Measurements from ENCODE around the gene TAS2R46.
A peak's percentile ranks its signal among the peaks of the same experiment; 100 is the strongest.
"Not testable (repeated sequence)": the region's sequence is repeated elsewhere in the genome, so short reads cannot be mapped to it uniquely, and the experiment has no call there.

Gene TAS2R46

DNA sequence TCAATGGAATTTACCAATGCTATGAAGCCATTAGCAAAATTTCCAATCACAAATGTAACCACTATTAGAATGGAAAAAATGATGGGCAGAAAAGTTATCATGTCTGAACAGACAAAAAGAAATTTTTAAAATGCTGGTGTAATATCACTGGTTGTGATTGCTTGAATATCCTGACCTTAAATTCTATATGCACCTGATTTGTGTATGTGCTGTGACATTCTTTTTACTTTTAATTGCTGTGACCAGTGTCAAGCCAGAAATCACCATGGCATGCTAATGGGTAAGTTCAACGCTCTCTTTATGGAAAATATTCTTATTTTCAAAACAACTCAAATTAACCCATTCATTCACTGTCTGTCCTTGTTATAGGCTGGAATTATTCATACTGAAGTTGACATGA is at the start of gene TAS2R46:
Gene TAS2R46 (minus strand): TSS at position 101 of the 400 bp plus-strand sequence. CDS start 0 bp downstream, at position 101.
- DNase-seq, result not testable (repeated sequence)

DNA sequence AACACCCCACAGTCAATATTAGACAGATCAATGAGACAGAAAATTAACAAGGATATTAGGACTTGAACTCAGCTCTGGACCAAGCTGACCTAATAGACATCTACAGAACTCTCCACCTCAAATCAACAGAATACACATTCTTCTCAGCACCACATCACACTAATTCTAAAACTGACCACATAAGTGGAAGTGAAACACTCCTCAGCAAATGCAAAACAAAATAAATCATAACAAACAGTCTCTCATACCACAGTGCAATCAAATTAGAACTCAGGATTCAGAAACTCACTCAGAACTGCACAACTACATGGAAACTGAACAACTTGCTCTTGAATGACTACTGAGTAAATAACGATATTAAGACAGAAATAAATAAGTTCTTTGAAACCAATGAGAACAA is 49.1 kb upstream of the TAS2R46 start:
- DNase-seq, result not testable (repeated sequence)

- no peak for DNase-seq
These were observed 46.8 kb upstream of the TAS2R46 start for GRCh38 chr12:11108862-11109261.

DNA sequence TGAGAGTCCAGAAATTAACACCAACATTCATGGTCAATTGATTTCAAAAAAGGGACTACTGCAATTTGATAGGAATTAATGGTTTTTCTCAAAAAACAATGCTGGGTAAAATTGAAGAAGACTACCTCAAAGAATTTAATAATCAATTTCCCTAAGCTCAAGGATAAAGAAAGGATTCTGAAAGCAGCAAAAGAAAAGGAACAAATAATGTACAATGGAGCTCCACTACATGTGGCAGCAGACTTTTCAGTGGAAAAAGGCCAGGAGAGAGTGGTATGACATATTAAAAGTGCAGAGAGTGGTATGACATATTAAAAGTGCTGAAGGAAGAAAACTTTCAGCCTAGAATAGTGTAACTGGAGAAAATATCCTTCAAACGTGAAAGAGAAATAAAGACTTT is 45.6 kb upstream of the TAS2R46 start:
- DNase-seq, result no peak

GRCh38 chr12:11106288-11106687 is 44.2 kb upstream of the TAS2R46 start:
- DNase-seq, result no peak

GRCh38 chr12:11105546-11105945 is 43.5 kb upstream of the TAS2R46 start:
- DNase-seq, result no peak

- DNase-seq, result not testable (repeated sequence)
These were observed 32.8 kb upstream of the TAS2R46 start for GRCh38 chr12:11094910-11095309.

- DNase-seq, result no peak
These were observed 30.0 kb upstream of the TAS2R46 start, which contains the start of gene TAS2R43 for GRCh38 chr12:11092128-11092527. Gene TAS2R43, minus strand, starts transcription at chr12:11092313. Its CDS starts 84 bp downstream, at chr12:11092229.

- DNase-seq, result no peak
These were observed 27.2 kb upstream of the TAS2R46 start for GRCh38 chr12:11089246-11089645.

DNA sequence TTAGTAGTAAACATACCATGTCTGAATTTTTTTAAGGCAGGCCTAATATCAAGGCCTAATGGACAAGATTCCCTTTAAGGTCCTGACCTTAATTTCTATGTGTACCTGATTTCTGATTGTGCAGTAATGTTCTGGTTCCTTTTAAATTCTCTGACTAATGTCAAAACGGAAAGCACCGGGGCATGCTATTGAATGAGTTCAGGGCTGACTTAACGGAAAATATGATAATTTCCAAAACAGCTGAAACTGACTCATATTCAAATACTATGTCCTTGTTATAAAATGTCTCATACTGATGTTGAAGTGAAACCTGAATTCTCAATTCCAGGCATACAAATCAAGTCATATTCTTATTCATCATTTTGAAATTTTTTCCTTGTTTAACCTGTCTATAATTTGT is 23.3 kb upstream of the TAS2R46 start:
- DNase-seq, result peak; percentile 37

GRCh38 chr12:11081987-11082386 is 19.9 kb upstream of the TAS2R46 start:
- no peak for DNase-seq

DNA sequence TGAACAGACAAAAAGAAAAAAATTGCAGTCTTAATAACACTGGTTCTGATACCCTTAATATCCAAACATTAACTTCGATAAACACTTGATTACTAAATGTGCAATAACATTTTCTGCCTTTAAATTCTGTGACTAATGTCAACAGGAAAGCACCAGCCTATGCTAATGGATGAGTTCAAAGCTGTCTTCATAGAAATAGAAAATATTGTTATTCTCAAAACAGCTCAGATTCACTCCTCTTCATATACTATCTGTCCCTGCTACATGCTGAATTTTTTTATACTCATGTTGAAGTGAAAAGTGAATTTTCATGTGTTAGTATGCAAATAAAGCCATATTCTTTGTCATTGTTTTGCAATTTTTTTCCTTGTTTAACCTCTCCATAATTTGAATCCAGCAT is 16.2 kb upstream of the TAS2R46 start:
- no peak for DNase-seq

DNA sequence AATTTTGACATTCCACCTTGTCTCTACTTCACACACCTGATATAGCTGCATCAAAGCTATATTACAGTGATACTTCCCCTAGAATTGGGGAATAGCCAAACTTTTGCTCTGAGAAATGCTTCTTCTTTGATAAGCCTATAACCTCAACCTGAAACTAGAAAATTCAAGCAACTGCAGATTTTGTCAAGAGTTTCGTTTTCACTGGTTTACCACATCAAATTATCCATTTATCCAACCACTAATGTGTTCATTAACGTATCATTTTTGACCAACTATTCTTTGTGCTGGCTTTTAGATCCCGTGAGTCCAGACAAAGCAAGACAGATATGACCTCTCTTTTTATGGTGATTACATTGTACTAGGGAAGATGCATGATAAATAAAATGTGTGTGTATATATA is 13.5 kb upstream of the TAS2R46 start:
- DNase-seq, result no peak

GRCh38 chr12:11071414-11071813 is 9.3 kb upstream of the TAS2R46 start:
- no peak for DNase-seq

- DNase-seq, result no peak
These were observed 8.9 kb upstream of the TAS2R46 start for GRCh38 chr12:11070999-11071398.

DNA sequence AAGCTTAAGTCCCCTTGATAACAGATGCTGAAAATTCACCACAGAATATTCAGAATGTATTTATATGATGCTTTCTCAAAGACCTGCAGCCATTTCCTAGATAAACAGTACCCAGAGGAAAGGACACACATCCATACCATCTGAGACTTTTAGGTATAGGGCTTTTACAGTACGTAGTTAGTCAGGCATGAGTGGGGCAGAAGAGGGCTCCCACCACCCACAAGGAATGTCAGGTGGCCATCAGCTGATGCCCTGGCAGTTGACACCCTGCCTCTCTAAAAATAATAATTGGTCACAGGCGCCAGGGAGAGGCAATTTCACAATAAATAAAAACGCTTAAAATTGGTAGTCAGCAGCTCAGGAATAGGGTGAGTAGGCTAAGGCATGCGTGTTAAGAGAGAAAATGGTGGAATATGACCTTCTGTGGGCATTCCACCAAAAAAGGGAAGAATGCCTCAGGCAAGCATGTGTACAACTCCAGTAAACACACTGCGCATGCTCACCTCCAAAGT is 7.8 kb upstream of the TAS2R46 start:
- DNase-seq, result no peak

DNA sequence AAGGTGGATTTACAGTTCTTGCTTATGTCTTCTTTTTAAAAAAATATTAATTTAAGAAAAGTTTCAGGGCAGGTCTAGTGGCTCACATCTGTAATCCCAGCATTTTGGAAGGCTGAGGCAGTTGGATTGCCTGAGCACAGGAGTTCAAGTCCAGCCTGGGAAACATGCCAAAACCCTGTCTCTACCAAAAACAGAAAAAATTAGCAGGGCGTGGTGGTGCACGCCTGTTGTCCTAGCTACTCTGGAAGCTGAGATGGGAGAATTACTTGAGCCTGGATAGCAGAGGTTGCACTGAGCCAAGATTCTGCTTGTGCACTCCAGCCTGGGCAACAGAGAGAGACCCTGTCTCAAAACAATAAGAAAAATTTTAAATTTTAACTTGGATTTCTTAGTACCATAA is 5.4 kb upstream of the TAS2R46 start:
- no peak for DNase-seq

DNA sequence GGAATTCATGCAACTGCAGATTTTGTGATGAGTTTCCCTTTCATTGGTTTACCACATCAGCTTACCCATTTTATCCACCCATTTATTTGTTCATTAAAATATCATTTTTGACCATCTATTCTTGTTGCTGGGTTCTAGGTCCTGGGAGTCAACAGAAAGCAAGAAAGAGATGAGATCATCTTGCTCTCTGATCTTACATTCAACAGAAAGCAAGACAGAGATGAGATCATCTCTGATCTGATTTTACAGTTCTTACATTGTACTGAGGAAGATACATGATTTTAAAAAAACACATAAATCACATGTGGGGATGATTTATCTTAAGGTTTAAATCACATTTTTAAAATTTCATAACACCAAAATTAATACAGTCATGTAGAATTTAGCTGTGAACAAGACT is 2.3 kb downstream of the TAS2R46 start:
- DNase-seq, result no peak

GRCh38 chr12:11059041-11059440 is 3.1 kb downstream of the TAS2R46 start:
- DNase-seq, result no peak

DNA sequence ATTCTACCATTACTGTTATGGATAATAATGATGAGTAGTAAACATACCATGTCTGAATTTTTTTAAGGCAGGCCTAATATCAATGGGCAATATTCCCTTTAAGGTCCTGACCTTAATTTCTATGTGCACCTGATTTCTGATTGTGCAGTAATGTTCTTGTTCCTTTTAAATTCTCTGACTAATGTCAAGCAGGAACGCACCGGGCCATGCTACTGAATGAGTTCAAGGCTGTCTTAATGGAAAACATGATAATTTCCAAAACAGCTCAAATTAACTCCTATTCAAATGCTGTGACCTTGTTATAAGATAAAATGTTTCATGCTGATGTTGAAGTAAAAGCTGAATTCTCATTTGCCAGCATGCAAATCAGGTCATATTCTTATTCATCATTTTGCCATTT is 6.8 kb downstream of the TAS2R46 start:
- DNase-seq, result no peak

- not testable (repeated sequence) for DNase-seq
These were observed 12.1 kb downstream of the TAS2R46 start for GRCh38 chr12:11049806-11050531.

DNA sequence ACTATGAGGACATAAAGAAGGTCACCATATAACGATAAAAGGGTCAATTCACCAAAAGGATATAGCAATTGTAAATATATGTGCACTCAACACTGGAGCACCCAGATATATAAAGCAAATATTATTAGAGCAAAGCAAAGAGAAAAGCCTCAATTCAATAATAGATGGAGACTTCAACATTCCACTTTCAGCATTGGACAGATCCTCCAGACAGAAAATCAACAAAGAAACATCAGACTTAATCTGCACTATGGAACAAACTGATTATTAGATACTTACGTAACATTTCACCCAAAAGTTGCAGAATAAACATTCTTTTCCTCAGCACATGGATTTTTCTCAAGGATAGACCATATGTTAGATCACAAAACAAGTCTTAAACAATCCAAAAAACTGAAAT is 20.7 kb downstream of the TAS2R46 start:
- not testable (repeated sequence) for DNase-seq

DNA sequence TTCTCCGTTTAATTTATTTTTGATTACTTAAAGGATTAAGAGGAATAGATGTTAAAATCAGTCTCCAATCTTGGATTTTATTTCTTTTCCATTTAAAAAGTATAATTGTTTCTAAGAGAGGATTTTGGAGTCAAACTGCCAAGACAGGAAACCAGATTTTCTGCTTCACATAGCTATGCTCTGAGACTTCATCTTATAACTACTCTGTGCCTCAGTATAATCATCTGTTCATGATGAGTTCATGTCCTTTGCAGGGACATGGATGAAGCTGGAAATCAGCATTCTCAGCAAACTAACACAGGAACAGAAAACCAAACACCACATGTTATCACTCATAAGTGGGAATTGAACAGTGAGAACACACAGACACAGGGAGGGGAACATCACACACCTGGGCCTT is 21.9 kb downstream of the TAS2R46 start:
- DNase-seq, result no peak

DNA sequence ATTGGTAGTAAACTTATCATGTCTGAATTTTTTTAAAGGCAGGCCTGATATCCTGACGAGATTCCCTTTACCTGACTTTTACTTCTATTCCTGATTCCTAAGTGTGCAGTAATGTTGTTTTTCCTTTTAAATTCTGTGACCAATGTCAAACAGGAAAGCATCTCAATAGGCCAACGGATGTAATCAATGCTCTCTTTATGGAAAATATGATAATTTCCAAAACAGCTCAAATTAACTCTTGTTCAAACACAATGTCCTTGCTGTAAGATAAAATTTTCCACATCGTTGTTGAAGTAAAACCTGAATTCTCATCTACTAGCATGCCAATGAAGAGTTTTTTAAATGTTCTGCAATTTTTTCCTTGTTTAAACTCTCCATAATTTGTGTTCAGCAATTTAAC is 22.9 kb downstream of the TAS2R46 start:
- DNase-seq, result no peak

DNA sequence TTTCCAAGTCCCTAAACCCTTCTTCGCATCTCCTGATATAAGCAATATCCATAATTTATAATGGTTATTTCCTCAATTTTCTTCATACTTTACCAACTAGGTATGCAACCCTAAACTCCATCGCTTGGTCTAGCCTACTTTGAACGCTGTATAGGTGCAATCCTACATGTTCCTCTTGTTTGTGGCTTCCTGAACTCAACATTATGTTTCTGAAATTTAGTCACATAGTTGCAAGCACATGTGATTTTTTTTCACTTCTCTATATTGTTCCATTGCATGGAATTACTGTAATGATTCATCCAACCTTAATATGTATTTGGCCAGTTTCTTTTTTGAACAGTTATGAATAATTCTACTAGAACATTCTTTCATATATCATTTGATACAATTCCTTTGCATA is 28.1 kb downstream of the TAS2R46 start:
- DNase-seq, result not testable (repeated sequence)

Measured in activated naive CD4-positive, alpha-beta T cell treated with anti-CD3 and anti-CD28 coated beads, Interleukin-2, amount 50 U/mL, for 16 hours (primary cell).